Left lung (tissue), 10 donors: ENCODE measurements around the gene IKBKG. TPM values are rescaled to one million over a fixed set of nuclear protein-coding genes. Genes with fewer than 3 reads are reported as not detected.

ENCODE experiments used
- ATAC-seq: fragments of 200-7000 bp; cut with Tn5 transposase; one replicate; pipeline ENCODE4 v1.9.1; 2020; ENCODE audit warnings: moderate library complexity
- DNase-seq, 4 donors: peaks; one replicate each; pipeline ENCODE4 v3.0.0-alpha.2; 2013 to 2020
- H3K27ac ChIP-seq, 2 donors: fragments of 200-600 bp; sonication (generic) in 1 of 2; one replicate each; pipeline versions ENCODE4 v1.5.0 to v1.8.0; 2020 to 2021
- H3K27me3 ChIP-seq, 2 donors: fragments of 200-600 bp; sonication (generic) in 1 of 2; one replicate each; pipeline versions ENCODE4 v1.5.0 to v1.8.0; 2020 to 2021
- H3K36me3 ChIP-seq, 2 donors: fragments of 200-600 bp; sonication (generic) in 1 of 2; one replicate each; pipeline versions ENCODE4 v1.5.0 to v1.8.0; 2020 to 2021
- H3K4me1 ChIP-seq, 2 donors: fragments of 200-600 bp; one replicate each; pipeline ENCODE4 v1.8.0; 2021
- H3K4me3 ChIP-seq, 2 donors: fragments of 200-600 bp; sonication (generic) in 1 of 2; one replicate each; pipeline versions ENCODE4 v1.5.0 to v1.8.0; 2020 to 2021; ENCODE audit warnings: mild to moderate bottlenecking in 1 of 2
- H3K9me3 ChIP-seq, 2 donors: fragments of 200-600 bp; sonication (generic) in 1 of 2; one replicate each; pipeline versions ENCODE4 v1.5.0 to v1.8.0; 2020 to 2021
- intact Hi-C, 2 donors: fragments of 100-400 bp; cut with DNase I; formaldehyde crosslinking; loops; one replicate each; pipeline versions ENCODE4 v1.11.2 to v1.14.2; 2022
- polyA plus RNA-seq, 6 donors: library from polyadenylated mRNA; unstranded; fragments of 120-200 nt; gene quantifications; one replicate each; pipeline ENCODE4 v1.2.1, GENCODE V29; 2013; ENCODE audit not compliant: insufficient read length in 6 of 6
- total RNA-seq, 2 donors: library from RNA; stranded (reverse); fragmentation: NEBNext Ultra II Directional; extraction: Animal tissue kit (Norgen Biotek cat#: 25700); gene quantifications; one replicate each; pipeline ENCODE4 v1.2.1, GENCODE V29; 2021
- TF ChIP-seq, protein P1 (sequence below), 2 donors: fragments of 200-600 bp; sonication (generic) in 1 of 2; IDR thresholded peaks; one replicate each; pipeline versions ENCODE4 v1.5.0 to v1.8.0; 2021; ENCODE audit warnings: antibody characterized with exemption in 2 of 2
- donor health status: DM: no; HTN: yes; CAD: no.
- donor health status: DM: no; HTN: no; CAD: no.

Gene IKBKG
- total and polyA plus RNA-seq, 8 donors: 14.2 to 52.5 (median 17.4) TPM

DNA sequence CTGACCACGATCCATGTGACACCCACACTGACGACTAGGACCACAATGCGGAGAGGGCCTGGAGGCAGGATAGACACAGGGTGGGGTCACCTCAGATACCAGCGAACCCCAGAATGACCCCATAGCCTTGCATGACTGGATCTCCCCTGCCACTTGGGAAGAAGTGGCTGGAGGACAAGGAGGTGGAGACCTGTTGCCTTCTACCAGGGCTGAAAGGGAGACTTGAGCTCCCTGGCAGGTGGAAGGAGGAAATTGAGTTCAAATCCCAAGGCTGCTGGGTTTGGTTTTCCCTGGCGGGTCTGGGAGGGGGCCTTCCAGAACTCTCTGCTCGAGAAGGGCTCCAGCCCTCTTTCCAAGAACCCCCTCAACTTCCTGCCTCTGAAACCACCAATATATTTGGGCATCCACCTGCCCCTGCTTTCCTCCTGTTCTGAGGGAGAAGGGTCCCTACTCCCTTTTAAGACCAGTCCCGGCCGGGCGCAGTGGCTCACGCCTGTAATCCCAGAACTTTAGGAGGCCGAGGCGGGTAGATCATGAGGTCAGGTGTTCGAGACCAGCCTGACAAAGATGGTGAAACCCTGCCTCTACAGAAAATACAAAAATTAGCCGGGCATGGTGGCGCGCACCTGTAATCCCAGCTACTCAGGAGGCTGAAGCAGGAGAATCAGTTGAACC lies 34.4 kb upstream of the IKBKG start:
- Histone ChIP-seq H3K4me1 (peaks cover 0 to 5% of the 10 kb centered on the region in 2 donors), H3K27ac (no peak overlapping the region), H3K9me3 (no peaks in the 10 kb centered on the region), H3K4me3 (no peak overlapping the region), H3K27me3 (no peaks in the 10 kb centered on the region), H3K36me3 (peaks cover 0 to 2% of the 10 kb centered on the region in 2 donors)
- intact Hi-C loops: no loop called here
- ATAC-seq (no peak), DNase-seq (no peak)
- TF ChIP-seq, protein P1, sequence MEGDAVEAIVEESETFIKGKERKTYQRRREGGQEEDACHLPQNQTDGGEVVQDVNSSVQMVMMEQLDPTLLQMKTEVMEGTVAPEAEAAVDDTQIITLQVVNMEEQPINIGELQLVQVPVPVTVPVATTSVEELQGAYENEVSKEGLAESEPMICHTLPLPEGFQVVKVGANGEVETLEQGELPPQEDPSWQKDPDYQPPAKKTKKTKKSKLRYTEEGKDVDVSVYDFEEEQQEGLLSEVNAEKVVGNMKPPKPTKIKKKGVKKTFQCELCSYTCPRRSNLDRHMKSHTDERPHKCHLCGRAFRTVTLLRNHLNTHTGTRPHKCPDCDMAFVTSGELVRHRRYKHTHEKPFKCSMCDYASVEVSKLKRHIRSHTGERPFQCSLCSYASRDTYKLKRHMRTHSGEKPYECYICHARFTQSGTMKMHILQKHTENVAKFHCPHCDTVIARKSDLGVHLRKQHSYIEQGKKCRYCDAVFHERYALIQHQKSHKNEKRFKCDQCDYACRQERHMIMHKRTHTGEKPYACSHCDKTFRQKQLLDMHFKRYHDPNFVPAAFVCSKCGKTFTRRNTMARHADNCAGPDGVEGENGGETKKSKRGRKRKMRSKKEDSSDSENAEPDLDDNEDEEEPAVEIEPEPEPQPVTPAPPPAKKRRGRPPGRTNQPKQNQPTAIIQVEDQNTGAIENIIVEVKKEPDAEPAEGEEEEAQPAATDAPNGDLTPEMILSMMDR (IDR thresholded peaks at IDR 0.05): no peak

DNA sequence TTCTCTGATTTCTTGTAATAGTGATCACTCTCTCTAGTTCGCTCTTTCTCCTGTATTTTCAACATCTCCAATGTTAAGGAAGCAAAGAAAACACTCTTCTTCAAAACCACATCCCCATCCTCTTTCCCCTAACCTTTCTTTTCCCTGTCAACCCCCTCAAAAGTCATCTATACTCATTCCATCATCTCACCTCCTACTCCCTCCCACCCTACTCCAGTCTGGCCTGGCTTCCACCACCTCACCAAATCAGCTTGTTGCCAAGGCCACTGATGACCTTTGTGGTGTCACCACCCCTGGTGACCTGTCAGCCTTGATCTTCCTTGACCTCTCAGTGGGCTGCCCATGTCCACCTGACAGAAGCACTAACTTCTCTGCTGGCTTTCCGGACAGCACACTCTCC lies 33.7 kb upstream of the IKBKG start:
- Histone ChIP-seq H3K27ac (no peak overlapping the region), H3K9me3 (no peaks in the 10 kb centered on the region), H3K4me1 (peaks cover 0 to 5% of the 10 kb centered on the region in 2 donors), H3K4me3 (no peak overlapping the region), H3K36me3 (no peaks in the 10 kb centered on the region), H3K27me3 (no peaks in the 10 kb centered on the region)
- TF ChIP-seq, protein P1 (IDR thresholded peaks at IDR 0.05): no peak
- intact Hi-C loops: no loop called here
- ATAC-seq (no peak), DNase-seq (no peak)

DNA sequence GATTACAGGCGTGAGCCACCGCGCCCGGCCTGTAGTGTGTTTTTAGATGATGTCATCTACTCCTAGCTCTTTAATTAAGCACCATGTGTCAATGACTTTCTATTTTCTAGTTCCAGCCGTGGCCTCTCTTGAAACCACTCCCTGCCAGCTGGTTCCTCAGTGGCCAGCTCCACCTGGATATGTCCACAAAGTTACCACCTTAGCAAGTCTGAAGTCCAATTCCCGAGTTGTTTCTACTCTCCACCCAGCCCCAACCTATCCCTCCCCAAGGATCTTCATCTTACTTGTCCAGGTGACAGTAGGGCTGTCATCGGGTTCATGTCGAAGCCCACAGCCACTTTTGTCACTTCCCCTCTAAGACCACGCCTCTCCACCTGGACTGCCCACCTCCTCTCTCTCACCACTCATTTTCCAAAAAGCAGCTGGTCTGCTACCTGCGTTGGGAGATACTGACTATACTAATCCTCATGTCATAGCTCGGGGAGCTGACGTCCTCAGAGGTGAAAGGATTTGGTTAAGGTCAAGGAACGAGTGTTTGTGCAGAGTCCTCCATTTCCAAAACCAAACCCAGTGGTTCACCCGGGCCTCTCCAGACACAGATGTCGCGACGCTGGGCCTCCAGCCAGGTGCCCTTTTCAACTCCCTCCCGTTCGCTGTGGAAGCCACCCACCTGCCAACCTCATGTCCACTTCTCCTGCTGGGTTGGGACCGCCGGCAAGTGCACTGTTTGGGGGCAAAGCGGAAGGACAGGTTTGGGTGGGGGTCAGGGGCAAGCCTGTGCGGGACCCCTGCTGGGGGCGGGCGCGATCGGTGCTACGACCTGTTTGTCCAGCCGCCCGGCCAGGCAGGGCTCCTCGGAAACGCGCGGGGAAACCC lies 32.1 kb upstream of the IKBKG start:
- intact Hi-C loops: no loop called here
- ATAC-seq (peak; percentile 5), DNase-seq (peak in 1 of 4 donors; percentile 43)
- Histone ChIP-seq H3K36me3 (no peaks in the 10 kb centered on the region), H3K27me3 (no peaks in the 10 kb centered on the region), H3K4me1 (peaks cover 0 to 5% of the 10 kb centered on the region in 2 donors), H3K27ac (peak overlapping the region; percentile 86 to 91), H3K9me3 (no peaks in the 10 kb centered on the region), H3K4me3 (peak overlapping the region; percentile 48 to 59)
- TF ChIP-seq, protein P1 (IDR thresholded peaks at IDR 0.05): no peak

DNA sequence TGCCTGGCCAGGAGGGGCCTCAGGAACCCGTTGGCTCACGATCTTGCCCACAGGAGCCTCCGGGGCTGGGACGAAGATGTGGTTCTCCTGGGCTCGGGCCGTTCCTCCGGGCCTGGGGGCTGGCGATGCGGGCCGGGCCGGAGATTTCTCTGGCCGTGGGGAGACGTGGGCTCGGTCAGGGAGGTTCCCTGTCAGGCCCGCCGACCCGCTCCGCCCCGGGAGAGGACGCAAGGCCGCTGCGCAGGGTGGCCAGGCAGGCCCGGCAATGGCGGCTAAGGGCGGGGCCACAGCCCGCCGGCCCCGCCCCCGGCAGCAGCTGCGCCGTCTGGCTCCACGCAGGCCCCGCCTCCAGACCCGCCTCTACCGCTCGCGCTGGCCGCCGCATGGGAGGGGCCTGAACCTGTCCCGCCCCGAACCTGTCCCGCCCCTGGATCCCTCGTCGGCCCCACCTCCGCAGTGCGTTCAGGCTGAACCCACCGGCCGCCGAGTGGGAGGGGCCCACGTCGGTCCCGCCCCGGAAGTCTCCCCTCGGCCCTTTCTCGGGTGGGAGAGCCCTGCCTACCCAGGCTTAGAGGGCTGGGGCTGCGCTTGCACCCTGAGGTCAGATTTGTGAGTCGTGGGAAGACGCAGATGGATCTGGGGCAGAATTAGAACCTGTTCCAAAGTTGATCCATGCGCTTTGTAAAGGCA lies 31.3 kb upstream of the IKBKG start, which contains the start of gene FAM3A:
Gene FAM3A (minus strand): TSS at position 267 of the 690 bp plus-strand sequence. CDS start 460 bp downstream, outside the sequence.
- intact Hi-C loops: no loop called here
- Histone ChIP-seq H3K4me3 (peak within 1 kb of the TSS; percentile 48 to 59), H3K36me3 (no peaks in the 10 kb centered on the region), H3K9me3 (no peaks in the 10 kb centered on the region), H3K27me3 (no peaks in the 10 kb centered on the region), H3K27ac (peak within 1 kb of the TSS; percentile 86 to 91), H3K4me1 (peaks cover 0 to 5% of the 10 kb centered on the region in 2 donors)
- TF ChIP-seq, protein P1 (IDR thresholded peaks at IDR 0.05): no peak
- ATAC-seq (peak; percentile 96), DNase-seq (peak in 3 of 4 donors; percentile 94 to 96 (median 96))
